ENCODE results near the gene IL23R.
"Not testable (repeated sequence)": the region's sequence is repeated elsewhere in the genome, so short reads cannot be mapped to it uniquely, and the experiment has no call there.

Gene IL23R

DNA sequence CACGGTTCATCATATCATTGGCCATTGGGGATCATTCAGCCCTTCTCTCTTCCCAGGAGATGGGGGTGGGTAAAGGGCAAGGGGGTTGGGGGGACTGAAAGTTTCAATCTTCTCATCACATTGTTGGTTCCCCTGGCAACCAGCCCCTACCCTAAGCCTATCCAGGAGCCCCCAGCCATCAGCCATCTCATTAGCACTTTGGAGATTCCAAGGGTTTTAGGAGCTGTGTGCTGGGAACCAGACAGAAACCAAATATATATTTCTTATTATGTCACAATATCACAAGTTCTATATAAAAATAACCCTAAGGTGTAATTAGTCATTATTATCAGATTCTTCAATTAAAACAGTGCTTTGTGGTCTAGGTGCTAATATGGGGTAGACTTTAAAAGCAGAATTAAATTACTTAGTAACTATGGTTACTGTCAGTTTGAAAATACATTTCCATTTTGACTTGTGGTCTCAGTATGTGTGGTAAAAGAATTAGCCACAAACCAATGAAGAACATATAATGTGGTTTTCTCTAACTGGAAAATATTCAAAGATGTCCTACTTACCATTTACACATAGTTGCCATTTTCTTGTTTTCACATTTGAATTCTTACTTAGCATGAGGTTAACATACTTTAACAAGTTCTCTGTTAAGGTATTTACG lies 28.1 kb downstream of the IL23R start:
- Histone ChIP-seq H3K4me1 (ENCODE audit: insufficient read depth, low read length) (no peaks in the 10 kb centered on the region), H3K9ac (ENCODE audit: low read depth, low read length) (no peak overlapping the region), H3K9me3 (ENCODE audit: insufficient read depth, low read depth, low read length) (no peaks in the 10 kb centered on the region), H3K27me3 (ENCODE audit: insufficient read depth, low read length) (no peaks in the 10 kb centered on the region), H3K4me3 (ENCODE audit: low read length) (no peak overlapping the region), H3K27ac (ENCODE audit: low read depth, low read length) (no peak overlapping the region), H3K36me3 (ENCODE audit: insufficient read depth, low read length) (no peaks in the 10 kb centered on the region)
- WGBS = 80% methylated on average over 1 of the region's 2 CpGs

DNA sequence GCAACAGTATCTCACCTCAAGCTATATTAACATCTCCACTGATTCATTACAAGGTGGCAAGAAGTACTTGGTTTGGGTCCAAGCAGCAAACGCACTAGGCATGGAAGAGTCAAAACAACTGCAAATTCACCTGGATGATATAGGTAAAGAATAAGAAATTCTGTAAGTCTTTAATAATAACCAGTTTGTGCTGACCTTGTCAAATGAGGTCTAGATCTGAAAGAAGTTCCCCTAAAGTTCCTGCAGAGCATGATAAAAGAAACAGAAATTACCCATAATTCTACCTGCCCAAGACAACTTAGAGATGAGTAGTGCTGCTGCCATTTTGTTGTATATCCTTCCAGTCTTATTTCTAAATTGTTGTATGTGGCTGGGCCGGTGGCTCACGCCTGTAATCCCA lies 34.5 kb downstream of the IL23R start:
- 95% methylated on average over 3 of the region's 3 CpGs for WGBS
- H3K27me3 ChIP-seq (ENCODE audit: insufficient read depth, low read length) = no peaks in the 10 kb centered on the region
- H3K9me3 ChIP-seq (ENCODE audit: insufficient read depth, low read depth, low read length) = no peaks in the 10 kb centered on the region
- H3K27ac ChIP-seq (ENCODE audit: low read depth, low read length) = no peak overlapping the region
- no peaks in the 10 kb centered on the region for H3K4me1 ChIP-seq (ENCODE audit: insufficient read depth, low read length)
- H3K36me3 ChIP-seq (ENCODE audit: insufficient read depth, low read length) = no peaks in the 10 kb centered on the region
- H3K9ac ChIP-seq (ENCODE audit: low read depth, low read length) = no peak overlapping the region
- H3K4me3 ChIP-seq (ENCODE audit: low read length) = no peak overlapping the region

GRCh38 chr1:67201891-67202290 lies 35.6 kb downstream of the IL23R start:
- Histone ChIP-seq H3K36me3 (ENCODE audit: insufficient read depth, low read length) (no peaks in the 10 kb centered on the region), H3K27ac (ENCODE audit: low read depth, low read length) (no peak overlapping the region), H3K9me3 (ENCODE audit: insufficient read depth, low read depth, low read length) (no peaks in the 10 kb centered on the region), H3K4me1 (ENCODE audit: insufficient read depth, low read length) (no peaks in the 10 kb centered on the region), H3K9ac (ENCODE audit: low read depth, low read length) (no peak overlapping the region), H3K27me3 (ENCODE audit: insufficient read depth, low read length) (no peaks in the 10 kb centered on the region), H3K4me3 (ENCODE audit: low read length) (no peak overlapping the region)
- WGBS = 95% methylated on average over 1 of the region's 1 CpG

GRCh38 chr1:67204298-67204980 lies 38.2 kb downstream of the IL23R start:
- H3K9me3 ChIP-seq (ENCODE audit: insufficient read depth, low read depth, low read length) = no peaks in the 10 kb centered on the region
- no peaks in the 10 kb centered on the region for H3K27me3 ChIP-seq (ENCODE audit: insufficient read depth, low read length)
- no peaks in the 10 kb centered on the region for H3K36me3 ChIP-seq (ENCODE audit: insufficient read depth, low read length)
- WGBS = 71% methylated on average over 7 of the region's 8 CpGs
- no peak overlapping the region for H3K4me3 ChIP-seq (ENCODE audit: low read length)
- no peak overlapping the region for H3K27ac ChIP-seq (ENCODE audit: low read depth, low read length)
- H3K9ac ChIP-seq (ENCODE audit: low read depth, low read length) = no peak overlapping the region
- no peaks in the 10 kb centered on the region for H3K4me1 ChIP-seq (ENCODE audit: insufficient read depth, low read length)

- not testable (repeated sequence) for H3K27ac ChIP-seq (ENCODE audit: low read depth, low read length); H3K9me3 ChIP-seq (ENCODE audit: insufficient read depth, low read depth, low read length); H3K9ac ChIP-seq (ENCODE audit: low read depth, low read length); H3K4me3 ChIP-seq (ENCODE audit: low read length); H3K27me3 ChIP-seq (ENCODE audit: insufficient read depth, low read length); H3K4me1 ChIP-seq (ENCODE audit: insufficient read depth, low read length); H3K36me3 ChIP-seq (ENCODE audit: insufficient read depth, low read length)
- 97% methylated on average over 5 of the region's 5 CpGs for WGBS
These were observed 41.1 kb downstream of the IL23R start for GRCh38 chr1:67207398-67207797.

DNA sequence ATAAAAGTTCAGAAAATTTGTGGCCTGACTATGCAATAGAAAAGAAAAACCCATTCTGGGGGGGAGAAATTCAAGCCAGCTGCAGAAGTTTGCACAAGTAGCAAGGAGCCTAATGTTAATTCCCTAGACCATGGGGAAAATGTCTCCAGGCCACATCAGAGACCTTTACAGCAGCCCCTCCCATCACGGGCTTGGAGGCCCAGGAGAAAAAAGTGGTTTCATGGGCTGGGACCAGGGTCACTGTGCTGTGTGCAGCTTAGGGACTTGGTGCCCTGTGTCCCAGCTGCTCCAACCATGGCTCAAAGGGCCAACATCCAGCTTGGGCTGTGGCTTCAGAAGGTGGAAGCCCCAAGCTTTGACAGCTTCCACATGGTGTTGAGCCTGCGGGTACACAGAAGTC lies 42.0 kb downstream of the IL23R start:
- H3K9me3 ChIP-seq (ENCODE audit: insufficient read depth, low read depth, low read length) = no peaks in the 10 kb centered on the region
- WGBS = 68% methylated on average over 2 of the region's 2 CpGs

DNA sequence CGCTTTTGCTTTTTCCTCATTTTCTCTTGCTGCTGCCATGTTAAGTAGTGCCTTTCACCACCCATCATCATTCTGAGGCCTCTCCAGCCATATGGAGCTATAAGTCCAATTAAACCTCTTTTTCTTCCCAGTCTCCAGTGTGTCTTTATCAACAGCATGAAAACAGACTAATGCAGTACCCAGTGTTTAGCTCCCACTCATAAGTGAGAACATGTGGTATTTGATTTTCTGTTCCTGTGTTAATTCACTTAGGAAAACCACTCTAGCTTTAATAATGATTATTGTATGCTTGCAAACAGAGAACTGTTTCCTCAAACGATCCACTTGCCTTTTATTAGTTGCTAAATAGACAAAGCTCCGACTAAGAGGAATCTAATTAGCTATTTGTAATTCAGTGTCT lies 43.3 kb downstream of the IL23R start:
- Histone ChIP-seq H3K9ac (ENCODE audit: low read depth, low read length) (no peak overlapping the region), H3K4me3 (ENCODE audit: low read length) (no peak overlapping the region)

More for the DNA sequence above, 42.0 kb downstream of the IL23R start:
- Histone ChIP-seq H3K4me1 (ENCODE audit: insufficient read depth, low read length) (no peaks in the 10 kb centered on the region), H3K27me3 (ENCODE audit: insufficient read depth, low read length) (no peaks in the 10 kb centered on the region), H3K9ac (ENCODE audit: low read depth, low read length) (no peak overlapping the region), H3K27ac (ENCODE audit: low read depth, low read length) (no peak overlapping the region), H3K36me3 (ENCODE audit: insufficient read depth, low read length) (no peaks in the 10 kb centered on the region), H3K4me3 (ENCODE audit: low read length) (no peak overlapping the region)

GRCh38 chr1:67211589-67212563 lies 45.6 kb downstream of the IL23R start:
- Histone ChIP-seq H3K36me3 (ENCODE audit: insufficient read depth, low read length) (no peaks in the 10 kb centered on the region), H3K4me3 (ENCODE audit: low read length) (no peak overlapping the region), H3K9ac (ENCODE audit: low read depth, low read length) (no peak overlapping the region), H3K4me1 (ENCODE audit: insufficient read depth, low read length) (no peaks in the 10 kb centered on the region), H3K27ac (ENCODE audit: low read depth, low read length) (no peak overlapping the region), H3K27me3 (ENCODE audit: insufficient read depth, low read length) (no peaks in the 10 kb centered on the region), H3K9me3 (ENCODE audit: insufficient read depth, low read depth, low read length) (no peaks in the 10 kb centered on the region)
- 79% methylated on average over 4 of the region's 4 CpGs for WGBS

More for the DNA sequence above, 43.3 kb downstream of the IL23R start:
- Histone ChIP-seq H3K36me3 (ENCODE audit: insufficient read depth, low read length) (no peaks in the 10 kb centered on the region), H3K27me3 (ENCODE audit: insufficient read depth, low read length) (no peaks in the 10 kb centered on the region), H3K9me3 (ENCODE audit: insufficient read depth, low read depth, low read length) (no peaks in the 10 kb centered on the region), H3K27ac (ENCODE audit: low read depth, low read length) (no peak overlapping the region), H3K4me1 (ENCODE audit: insufficient read depth, low read length) (no peaks in the 10 kb centered on the region)
- WGBS = 96% methylated on average over 3 of the region's 3 CpGs

- Histone ChIP-seq H3K27ac (ENCODE audit: low read depth, low read length) (no peak overlapping the region), H3K9ac (ENCODE audit: low read depth, low read length) (no peak overlapping the region), H3K4me1 (ENCODE audit: insufficient read depth, low read length) (no peaks in the 10 kb centered on the region), H3K27me3 (ENCODE audit: insufficient read depth, low read length) (no peaks in the 10 kb centered on the region), H3K9me3 (ENCODE audit: insufficient read depth, low read depth, low read length) (no peaks in the 10 kb centered on the region), H3K4me3 (ENCODE audit: low read length) (no peak overlapping the region), H3K36me3 (ENCODE audit: insufficient read depth, low read length) (no peaks in the 10 kb centered on the region)
- WGBS = 70% methylated on average over 3 of the region's 3 CpGs
These were observed 46.9 kb downstream of the IL23R start for GRCh38 chr1:67213164-67213563.

GRCh38 chr1:67213948-67214347 lies 47.7 kb downstream of the IL23R start:
- Histone ChIP-seq H3K9me3 (ENCODE audit: insufficient read depth, low read depth, low read length) (no peaks in the 10 kb centered on the region), H3K4me1 (ENCODE audit: insufficient read depth, low read length) (no peaks in the 10 kb centered on the region), H3K9ac (ENCODE audit: low read depth, low read length) (no peak overlapping the region), H3K27ac (ENCODE audit: low read depth, low read length) (no peak overlapping the region), H3K36me3 (ENCODE audit: insufficient read depth, low read length) (no peaks in the 10 kb centered on the region), H3K27me3 (ENCODE audit: insufficient read depth, low read length) (no peaks in the 10 kb centered on the region), H3K4me3 (ENCODE audit: low read length) (no peak overlapping the region)
- WGBS = 100% methylated on average over 1 of the region's 1 CpG

Data from HUES64 (cell line).